ENCODE data around the gene IQSEC2.

Gene IQSEC2

GRCh38 chrX:53323196-53323595 lies 41.8 kb upstream of the IQSEC2 start:
- Histone ChIP-seq H3K4me3 (ENCODE audit: low read length) (no peak overlapping the region), H3K4me2 (ENCODE audit: low read length) (no peak overlapping the region), H2AFZ (ENCODE audit: low read depth, low read length) (no peak overlapping the region), H3K36me3 (replicated peaks; ENCODE audit: low read depth, low read length) (no peaks in the 10 kb centered on the region), H3K9ac (ENCODE audit: low read length) (no peak overlapping the region), H3K4me1 (ENCODE audit: low read length) (peaks cover 13% of the 10 kb centered on the region), H3K27me3 (ENCODE audit: low read depth, low read length) (peaks cover 59% of the 10 kb centered on the region), H3K9me3 (ENCODE audit: insufficient read depth, low read length) (no peaks in the 10 kb centered on the region), H4K20me1 (ENCODE audit: insufficient read depth, low read length) (no peaks in the 10 kb centered on the region), H3K79me2 (ENCODE audit: low read length) (no peaks in the 10 kb centered on the region), H3K27ac (ENCODE audit: low read length) (no peak overlapping the region)
- no peak for TF ChIP-seq CTCF (IDR thresholded peaks at IDR 0.05; ENCODE audit: low read depth, low read length)
- TF ChIP-seq EZH2phosphoT487 (IDR thresholded peaks at IDR 0.05; ENCODE audit: low read depth): no peak

- Histone ChIP-seq H3K9me3 (ENCODE audit: insufficient read depth, low read length) (no peaks in the 10 kb centered on the region), H3K27ac (ENCODE audit: low read length) (no peak overlapping the region), H3K36me3 (replicated peaks; ENCODE audit: low read depth, low read length) (no peaks in the 10 kb centered on the region), H3K4me3 (ENCODE audit: low read length) (no peak overlapping the region), H3K79me2 (ENCODE audit: low read length) (no peaks in the 10 kb centered on the region), H3K9ac (ENCODE audit: low read length) (no peak overlapping the region), H3K27me3 (ENCODE audit: low read depth, low read length) (peaks cover 53% of the 10 kb centered on the region), H4K20me1 (ENCODE audit: insufficient read depth, low read length) (no peaks in the 10 kb centered on the region), H3K4me2 (ENCODE audit: low read length) (no peak overlapping the region), H2AFZ (ENCODE audit: low read depth, low read length) (no peak overlapping the region), H3K4me1 (ENCODE audit: low read length) (peaks cover 18% of the 10 kb centered on the region)
- TF ChIP-seq CTCF (IDR thresholded peaks at IDR 0.05; ENCODE audit: low read depth, low read length) (no peak), EZH2phosphoT487 (IDR thresholded peaks at IDR 0.05; ENCODE audit: low read depth) (no peak)
These were observed 40.6 kb upstream of the IQSEC2 start for GRCh38 chrX:53321943-53322497.

GRCh38 chrX:53321230-53321942 lies 40.0 kb upstream of the IQSEC2 start:
- H3K27ac ChIP-seq (ENCODE audit: low read length): no peak overlapping the region
- H3K9ac ChIP-seq (ENCODE audit: low read length): peak overlapping the region; percentile 24; the same call in 1 of the 2 replicates
- H2AFZ ChIP-seq (ENCODE audit: low read depth, low read length): no peak overlapping the region
- peak overlapping the region; percentile 79 for H3K4me2 ChIP-seq (ENCODE audit: low read length)
- H3K4me3 ChIP-seq (ENCODE audit: low read length): peak overlapping the region; percentile 77
- H3K79me2 ChIP-seq (ENCODE audit: low read length): no peaks in the 10 kb centered on the region
- H3K4me1 ChIP-seq (ENCODE audit: low read length): peaks cover 18% of the 10 kb centered on the region
- H3K9me3 ChIP-seq (ENCODE audit: insufficient read depth, low read length): no peaks in the 10 kb centered on the region
- no peaks in the 10 kb centered on the region for H3K36me3 ChIP-seq (replicated peaks; ENCODE audit: low read depth, low read length)
- H4K20me1 ChIP-seq (ENCODE audit: insufficient read depth, low read length): no peaks in the 10 kb centered on the region
- no peak for TF ChIP-seq CTCF (IDR thresholded peaks at IDR 0.05; ENCODE audit: low read depth, low read length)
- no peak for TF ChIP-seq EZH2phosphoT487 (IDR thresholded peaks at IDR 0.05; ENCODE audit: low read depth)
- peaks cover 53% of the 10 kb centered on the region for H3K27me3 ChIP-seq (ENCODE audit: low read depth, low read length)

- Histone ChIP-seq H3K9me3 (ENCODE audit: insufficient read depth, low read length) (no peaks in the 10 kb centered on the region), H3K4me1 (ENCODE audit: low read length) (peaks cover 18% of the 10 kb centered on the region), H4K20me1 (ENCODE audit: insufficient read depth, low read length) (no peaks in the 10 kb centered on the region), H3K9ac (ENCODE audit: low read length) (peak overlapping the region; percentile 24; the same call in 1 of the 2 replicates), H2AFZ (ENCODE audit: low read depth, low read length) (no peak overlapping the region), H3K4me2 (ENCODE audit: low read length) (peak overlapping the region; percentile 79), H3K79me2 (ENCODE audit: low read length) (no peaks in the 10 kb centered on the region), H3K4me3 (ENCODE audit: low read length) (peak overlapping the region; percentile 77), H3K36me3 (replicated peaks; ENCODE audit: low read depth, low read length) (no peaks in the 10 kb centered on the region), H3K27me3 (ENCODE audit: low read depth, low read length) (peaks cover 53% of the 10 kb centered on the region), H3K27ac (ENCODE audit: low read length) (no peak overlapping the region)
- TF ChIP-seq CTCF (IDR thresholded peaks at IDR 0.05; ENCODE audit: low read depth, low read length) (no peak), EZH2phosphoT487 (IDR thresholded peaks at IDR 0.05; ENCODE audit: low read depth) (no peak; the same call in 1 of the 2 replicates)
These were observed 39.3 kb upstream of the IQSEC2 start for GRCh38 chrX:53320543-53321229.
